H1 (cell line): ENCODE measurements around the gene EAPP. TPM values are rescaled to one million over a fixed set of nuclear protein-coding genes. Genes with fewer than 3 reads are reported as not detected.

Source experiments
- CTCF ChIA-PET: fragments of 300-600 bp; sonication (Branson Sonifier 250); formaldehyde crosslinking; loops from one replicate; lab custom pipeline; 2021; ENCODE audit not compliant: partially characterized antibody; lab: Charles Lee
- POLR2A ChIA-PET: fragments of 300-600 bp; sonication (Branson Sonifier 250); formaldehyde crosslinking; loops from one replicate; lab custom pipeline; 2021; ENCODE audit warnings: inconsistent platforms; ENCODE audit not compliant: partially characterized antibody; lab: Charles Lee
- DNase-seq, 2 experiments: peaks; one replicate each; pipeline versions ENCODE4 v3.0.0 to v3.0.0-alpha.2; 2010 to 2022; ENCODE audit warnings: low spot score in 2 of 2, low read depth in 1 of 2, mixed read lengths in 1 of 2
- FAIRE-seq: peaks from 2 replicates; lab custom pipeline; 2011; peaks lifted over from hg19 to GRCh38; lab: Jason Lieb, UNC
- H2AFZ ChIP-seq: 2 replicates; pipeline ENCODE4 v1.8.1; 2012; ENCODE audit warnings: low read length, inconsistent platforms
- H2AK5ac ChIP-seq: 2 replicates; pipeline ENCODE4 v1.6.1; 2013; ENCODE audit warnings: low read depth, low read length
- H2BK120ac ChIP-seq: replicated peaks from 2 replicates; pipeline ENCODE3; 2013; ENCODE audit warnings: low read depth, low read length, inconsistent platforms
- H2BK12ac ChIP-seq: 2 replicates; pipeline ENCODE4 v1.6.1; 2013; ENCODE audit warnings: low read depth, low read length
- H2BK15ac ChIP-seq: 2 replicates; pipeline ENCODE4 v1.6.1; 2013; ENCODE audit warnings: low read length
- H2BK20ac ChIP-seq: 2 replicates; pipeline ENCODE4 v1.6.1; 2013; ENCODE audit warnings: low read length
- H2BK5ac ChIP-seq: 2 replicates; pipeline ENCODE4 v1.6.1; 2013; ENCODE audit warnings: low read depth, low read length
- H3K14ac ChIP-seq: 2 replicates; pipeline ENCODE4 v1.6.1; 2013; ENCODE audit warnings: inconsistent platforms; ENCODE audit not compliant: insufficient read length
- H3K18ac ChIP-seq: 2 replicates; pipeline ENCODE4 v1.6.1; 2013; ENCODE audit warnings: low read length; ENCODE audit errors: extremely low read depth
- H3K23ac ChIP-seq: 2 replicates; pipeline ENCODE4 v1.6.1; 2013; ENCODE audit warnings: inconsistent platforms; ENCODE audit not compliant: insufficient read length
- H3K23me2 ChIP-seq: 2 replicates; pipeline ENCODE4 v1.6.1; 2013; ENCODE audit warnings: low read depth, low read length
- H3K27ac ChIP-seq: 2 replicates; pipeline ENCODE4 v1.6.1; 2011; ENCODE audit warnings: low read depth, low read length, inconsistent platforms
- H3K27me3 ChIP-seq, 4 experiments: replicated peaks in 1 of 4; 1 replicate in 1 of 4; 2 replicates in 3 of 4; pipeline versions ENCODE4 v1.6.1 to v1.8.1; 2011 to 2013; ENCODE audit warnings: low read length in 3 of 4, mild to moderate bottlenecking in 3 of 4, inconsistent platforms in 2 of 4, mixed read lengths in 2 of 4, moderate library complexity in 1 of 4; ENCODE audit not compliant: control insufficient read depth in 3 of 4, insufficient read depth in 3 of 4; ENCODE audit errors: extremely low read depth in 1 of 4
- H3K36me3 ChIP-seq, 4 experiments: 2 replicates each; pipeline versions ENCODE4 v1.6.1 to v1.8.1; 2011 to 2013; ENCODE audit warnings: mild to moderate bottlenecking in 4 of 4, low read length in 3 of 4, moderate library complexity in 2 of 4, control low read depth in 1 of 4, inconsistent platforms in 1 of 4; ENCODE audit not compliant: insufficient read depth in 4 of 4, control insufficient read depth in 2 of 4
- H3K4ac ChIP-seq: replicated peaks from 2 replicates; pipeline ENCODE3; 2013; ENCODE audit warnings: low read length, low read depth, mixed read lengths, inconsistent platforms; ENCODE audit not compliant: insufficient read length
- H3K4me1 ChIP-seq, 4 experiments: replicated peaks in 1 of 4; 1 replicate in 1 of 4; 2 replicates in 3 of 4; pipeline versions ENCODE4 v1.6.1 to v1.8.1; 2011 to 2013; ENCODE audit warnings: low read length in 3 of 4, inconsistent platforms in 2 of 4, mixed read lengths in 1 of 4; ENCODE audit not compliant: insufficient read depth in 4 of 4, control insufficient read depth in 3 of 4
- H3K4me2 ChIP-seq, 2 experiments: 2 replicates each; pipeline versions ENCODE4 v1.6.1 to v1.8.1; 2011 to 2013; ENCODE audit warnings: low read depth in 2 of 2, low read length in 2 of 2, control low read depth in 1 of 2, inconsistent platforms in 1 of 2, mild to moderate bottlenecking in 1 of 2; ENCODE audit not compliant: insufficient read depth in 1 of 2
- H3K4me3 ChIP-seq, 4 experiments: fragments of 200-600, 300-600 bp in 1 of 4; sonication (generic), shearing (Covaris generic), sonication (Bioruptor Twin) in 1 of 4; 2 replicates each; pipeline versions ENCODE4 v1.5.1 to v1.8.1; 2011 to 2016; ENCODE audit warnings: low read length in 4 of 4, low read depth in 3 of 4, control low read depth in 2 of 4, inconsistent platforms in 2 of 4, mild to moderate bottlenecking in 2 of 4, mixed read lengths in 1 of 4, moderate library complexity in 1 of 4; ENCODE audit not compliant: insufficient read depth in 2 of 4; ENCODE audit errors: extremely low read depth in 1 of 4
- H3K56ac ChIP-seq: replicated peaks from 2 replicates; pipeline ENCODE3; 2013; ENCODE audit warnings: low read depth, mild to moderate bottlenecking, mixed read lengths, low read length, inconsistent platforms; ENCODE audit not compliant: insufficient read length
- H3K79me1 ChIP-seq: 2 replicates; pipeline ENCODE4 v1.6.1; 2013; ENCODE audit warnings: low read depth, low read length, control low read depth
- H3K79me2 ChIP-seq, 2 experiments: 2 replicates each; pipeline versions ENCODE4 v1.6.1 to v1.8.1; 2012 to 2013; ENCODE audit warnings: low read length in 2 of 2, mild to moderate bottlenecking in 2 of 2, inconsistent platforms in 1 of 2; ENCODE audit not compliant: insufficient read depth in 2 of 2, control insufficient read depth in 1 of 2
- H3K9ac ChIP-seq, 4 experiments: replicated peaks in 1 of 4; 1 replicate in 1 of 4; 2 replicates in 3 of 4; pipeline versions ENCODE4 v1.6.1 to v1.8.1; 2011 to 2013; ENCODE audit warnings: low read depth in 3 of 4, low read length in 3 of 4, control low read depth in 2 of 4, mild to moderate bottlenecking in 2 of 4, moderate library complexity in 2 of 4, inconsistent platforms in 1 of 4; ENCODE audit errors: extremely low read depth in 1 of 4
- H3K9me3 ChIP-seq, 2 experiments: 2 replicates each; pipeline versions ENCODE4 v1.6.1 to v1.8.1; 2012 to 2013; ENCODE audit warnings: mild to moderate bottlenecking in 2 of 2, moderate library complexity in 2 of 2, control low read depth in 1 of 2, inconsistent platforms in 1 of 2, low read depth in 1 of 2, low read length in 1 of 2, mixed read lengths in 1 of 2; ENCODE audit not compliant: insufficient read depth in 2 of 2
- H4K20me1 ChIP-seq, 2 experiments: replicated peaks in 1 of 2; 2 replicates each; pipeline versions ENCODE3 to v1.8.1; 2011 to 2013; ENCODE audit warnings: inconsistent platforms in 2 of 2, low read length in 2 of 2, mild to moderate bottlenecking in 1 of 2; ENCODE audit not compliant: insufficient read depth in 2 of 2, control insufficient read depth in 1 of 2
- H4K5ac ChIP-seq: 2 replicates; pipeline ENCODE4 v1.6.1; 2013; ENCODE audit warnings: low read length, low read depth, mixed read lengths, inconsistent platforms; ENCODE audit not compliant: insufficient read length
- H4K8ac ChIP-seq: 2 replicates; pipeline ENCODE4 v1.8.0; 2013; ENCODE audit warnings: mild to moderate bottlenecking, moderate library complexity, low read length, inconsistent platforms; ENCODE audit not compliant: insufficient read depth; ENCODE audit errors: extremely low read depth
- H4K91ac ChIP-seq: replicated peaks from 2 replicates; pipeline ENCODE3; 2013; ENCODE audit warnings: low read length, mixed read lengths, inconsistent platforms; ENCODE audit not compliant: insufficient read length
- ATF2 ChIP-seq: IDR thresholded peaks from 2 replicates; pipeline ENCODE4 v1.6.1; 2012; ENCODE audit warnings: low read length, inconsistent platforms
- CBX8 ChIP-seq: fragments of 300-800, 300-1000 bp; sonication (generic); IDR thresholded peaks from 2 replicates; pipeline ENCODE4 v1.7.1; 2016; ENCODE audit warnings: low read depth, low read length, borderline replicate concordance
- NRF1 ChIP-seq: IDR thresholded peaks from 2 replicates; pipeline ENCODE4 v1.6.1; 2011; ENCODE audit warnings: mild to moderate bottlenecking, low read depth, low read length, improper control_type of control experiment
- SIN3A ChIP-seq, 2 experiments: IDR thresholded peaks in 1 of 2; conservative IDR thresholded peaks in 1 of 2; 2 replicates each; pipeline ENCODE4 v1.6.1; 2011 to 2012; ENCODE audit warnings: low read length in 2 of 2, improper control_type of control experiment in 1 of 2, low read depth in 1 of 2, mild to moderate bottlenecking in 1 of 2
- WGBS, 2 experiments: shearing (Covaris generic) in 1 of 2; methylation state at CpG; one replicate each; pipeline versions ENCODE4 v1.1.6 to v1.1.7; 2013 to 2015; ENCODE audit warnings: low lambda C conversion rate in 2 of 2, mixed read lengths in 2 of 2, inconsistent platforms in 1 of 2, low coverage in 1 of 2, missing lambda C conversion rate in 1 of 2; ENCODE audit not compliant: insufficient replicate concordance in 2 of 2, insufficient coverage in 1 of 2, insufficient read length in 1 of 2; ENCODE audit errors: extremely low coverage in 1 of 2, missing lambda C conversion rate in 1 of 2; 5-methylcytosine and 5-hydroxymethylcytosine counted together
- polyA plus RNA-seq, 7 experiments: library from polyadenylated mRNA; depleted of rRNA in 3 of 7; stranded (reverse) in 5 of 7; unstranded in 2 of 7; fragments of >200 nt in 5 of 7; fragments of 200-250 nt in 2 of 7; gene quantifications; 1 replicate in 5 of 7; 2 replicates in 1 of 7; 4 replicates in 1 of 7; pipeline versions ENCODE4 v1.2.1 to v1.2.3, GENCODE V29; 2011 to 2013; ENCODE audit warnings: missing spikeins in 2 of 7, mixed read lengths in 2 of 7
- total RNA-seq: library from RNA; stranded (reverse); fragmentation: NEBNext Ultra II Directional; extraction: Animal tissue kit (Norgen Biotek cat#: 25700); gene quantifications from 2 replicates; pipeline ENCODE4 v1.2.1, GENCODE V29; 2021

Gene EAPP
- total and polyA plus RNA-seq, 2 of the 8 experiments (the other 6 are each of a cell fraction or from before 2014, with no cell fraction given) = 18.3 to 28.7 TPM

DNA sequence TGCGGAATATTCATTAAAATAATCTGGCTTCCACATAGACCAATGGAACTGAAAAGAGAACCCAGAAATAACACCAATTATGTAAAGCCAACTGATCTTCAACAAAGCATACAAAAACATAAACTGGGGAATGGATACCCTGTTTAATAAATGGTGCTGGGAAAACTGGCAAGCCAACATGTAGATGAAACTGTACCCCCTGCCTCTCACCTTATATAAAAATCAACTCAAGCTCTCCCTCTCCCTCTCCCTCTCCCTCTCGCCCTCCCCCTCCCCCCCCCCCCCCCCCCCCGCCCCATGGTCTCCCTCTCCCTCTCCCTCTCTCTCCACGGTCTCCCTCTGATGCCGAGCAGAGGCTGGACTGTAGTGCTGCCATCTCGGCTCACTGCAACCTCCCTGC is 64.3 kb downstream of the EAPP start:
- no peak overlapping the region for H3K23ac ChIP-seq
- H3K56ac ChIP-seq = no peak overlapping the region
- no peak overlapping the region for H2BK20ac ChIP-seq
- H3K27ac ChIP-seq = no peak overlapping the region
- no peak overlapping the region for H4K91ac ChIP-seq
- POLR2A ChIA-PET = no interaction called here
- H3K14ac ChIP-seq = no peak overlapping the region
- FAIRE-seq = no peak
- DNase-seq = no peak
- no peak overlapping the region for H3K4me3 ChIP-seq
- H2BK15ac ChIP-seq = no peak overlapping the region
- no peaks in the 10 kb centered on the region for H3K27me3 ChIP-seq
- no peak overlapping the region for H3K4ac ChIP-seq
- H3K23me2 ChIP-seq = no peaks in the 10 kb centered on the region
- peaks cover 0 to 3% (median 0%) of the 10 kb centered on the region in 4 experiments; a peak in 1 of 7 replicates for H3K4me1 ChIP-seq
- CTCF ChIA-PET = interaction anchor here (0.6 kb wide), 1 partner anchor 96 kb away, joined by 3 read pairs; no protein-coding TSS in a partner anchor
- no peak overlapping the region for H4K5ac ChIP-seq
- peaks cover 0 to 10% of the 10 kb centered on the region in 2 experiments; a peak in 1 of 4 replicates for H3K9me3 ChIP-seq
- H4K20me1 ChIP-seq = no peaks in the 10 kb centered on the region
- no peak overlapping the region for H2BK120ac ChIP-seq
- no peak overlapping the region for H4K8ac ChIP-seq
- no peaks in the 10 kb centered on the region for H3K79me2 ChIP-seq
- H3K18ac ChIP-seq = no peak overlapping the region
- no peak overlapping the region for H2AK5ac ChIP-seq
- H3K79me1 ChIP-seq = no peaks in the 10 kb centered on the region
- no peak overlapping the region for H2AFZ ChIP-seq
- H3K9ac ChIP-seq = no peak overlapping the region
- no peaks in the 10 kb centered on the region; a peak in 1 of 8 replicates for H3K36me3 ChIP-seq
- H2BK12ac ChIP-seq = no peak overlapping the region
- no peak overlapping the region for H2BK5ac ChIP-seq
- 77% methylated on average over 1 of the region's 6 CpGs; no CpG with 5 or more reads in 1 of the 2 experiments for WGBS, 2 experiments
- H3K4me2 ChIP-seq = no peak overlapping the region
- no peak for TF ChIP-seq SIN3A (conservative IDR thresholded peaks at IDR 0.05 in 1 of 2, IDR thresholded peaks at IDR 0.05 in 1 of 2; ENCODE audit: low read depth in 1 of 2, low read length in 2 of 2)
- no peak for TF ChIP-seq NRF1
- no peak for TF ChIP-seq ATF2
- TF ChIP-seq CBX8 = no peak
